ENCODE results near the gene KCNC4. TPM values are rescaled to one million over a fixed set of nuclear protein-coding genes. Genes with fewer than 3 reads are reported as not detected.

The KCNC4 gene
- total and polyA plus RNA-seq, 8 donors, result 1.1 to 16.5 (median 3.0) TPM

GRCh38 chr1:110211496-110212168 is 1.5 kb downstream of the KCNC4 start:
- Histone ChIP-seq H3K36me3 (peaks cover 0 to 4% (median 0%) of the 10 kb centered on the region in 4 donors), H3K27ac (peak overlapping the region in 3 of 5 donors; percentile 90 to 91 (median 91)), H3K27me3 (peaks cover 0 to 12% (median 10%) of the 10 kb centered on the region in 3 donors), H3K4me3 (peak overlapping the region; percentile 83 to 89 (median 84)), H3K9me3 (no peaks in the 10 kb centered on the region), H3K4me1 (peaks cover 44 to 66% (median 61%) of the 10 kb centered on the region in 4 donors)
- DNase-seq, result peak in 1 of 2 donors; percentile 74
- intact Hi-C loops (cut with DNase I; ENCODE audit: low total_unique reads), result no loop called here
- 5 to 29% (median 14%) methylated on average over 35 to 81 of the region's 81 CpGs for WGBS, 5 donors
- TF ChIP-seq, protein P1, sequence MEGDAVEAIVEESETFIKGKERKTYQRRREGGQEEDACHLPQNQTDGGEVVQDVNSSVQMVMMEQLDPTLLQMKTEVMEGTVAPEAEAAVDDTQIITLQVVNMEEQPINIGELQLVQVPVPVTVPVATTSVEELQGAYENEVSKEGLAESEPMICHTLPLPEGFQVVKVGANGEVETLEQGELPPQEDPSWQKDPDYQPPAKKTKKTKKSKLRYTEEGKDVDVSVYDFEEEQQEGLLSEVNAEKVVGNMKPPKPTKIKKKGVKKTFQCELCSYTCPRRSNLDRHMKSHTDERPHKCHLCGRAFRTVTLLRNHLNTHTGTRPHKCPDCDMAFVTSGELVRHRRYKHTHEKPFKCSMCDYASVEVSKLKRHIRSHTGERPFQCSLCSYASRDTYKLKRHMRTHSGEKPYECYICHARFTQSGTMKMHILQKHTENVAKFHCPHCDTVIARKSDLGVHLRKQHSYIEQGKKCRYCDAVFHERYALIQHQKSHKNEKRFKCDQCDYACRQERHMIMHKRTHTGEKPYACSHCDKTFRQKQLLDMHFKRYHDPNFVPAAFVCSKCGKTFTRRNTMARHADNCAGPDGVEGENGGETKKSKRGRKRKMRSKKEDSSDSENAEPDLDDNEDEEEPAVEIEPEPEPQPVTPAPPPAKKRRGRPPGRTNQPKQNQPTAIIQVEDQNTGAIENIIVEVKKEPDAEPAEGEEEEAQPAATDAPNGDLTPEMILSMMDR (IDR thresholded peaks at IDR 0.05), result no peak
- TF ChIP-seq POLR2A (IDR thresholded peaks at IDR 0.05) (no peak), EP300 (IDR thresholded peaks at IDR 0.05) (no peak), POLR2AphosphoS5 (IDR thresholded peaks at IDR 0.05) (no peak)

DNA sequence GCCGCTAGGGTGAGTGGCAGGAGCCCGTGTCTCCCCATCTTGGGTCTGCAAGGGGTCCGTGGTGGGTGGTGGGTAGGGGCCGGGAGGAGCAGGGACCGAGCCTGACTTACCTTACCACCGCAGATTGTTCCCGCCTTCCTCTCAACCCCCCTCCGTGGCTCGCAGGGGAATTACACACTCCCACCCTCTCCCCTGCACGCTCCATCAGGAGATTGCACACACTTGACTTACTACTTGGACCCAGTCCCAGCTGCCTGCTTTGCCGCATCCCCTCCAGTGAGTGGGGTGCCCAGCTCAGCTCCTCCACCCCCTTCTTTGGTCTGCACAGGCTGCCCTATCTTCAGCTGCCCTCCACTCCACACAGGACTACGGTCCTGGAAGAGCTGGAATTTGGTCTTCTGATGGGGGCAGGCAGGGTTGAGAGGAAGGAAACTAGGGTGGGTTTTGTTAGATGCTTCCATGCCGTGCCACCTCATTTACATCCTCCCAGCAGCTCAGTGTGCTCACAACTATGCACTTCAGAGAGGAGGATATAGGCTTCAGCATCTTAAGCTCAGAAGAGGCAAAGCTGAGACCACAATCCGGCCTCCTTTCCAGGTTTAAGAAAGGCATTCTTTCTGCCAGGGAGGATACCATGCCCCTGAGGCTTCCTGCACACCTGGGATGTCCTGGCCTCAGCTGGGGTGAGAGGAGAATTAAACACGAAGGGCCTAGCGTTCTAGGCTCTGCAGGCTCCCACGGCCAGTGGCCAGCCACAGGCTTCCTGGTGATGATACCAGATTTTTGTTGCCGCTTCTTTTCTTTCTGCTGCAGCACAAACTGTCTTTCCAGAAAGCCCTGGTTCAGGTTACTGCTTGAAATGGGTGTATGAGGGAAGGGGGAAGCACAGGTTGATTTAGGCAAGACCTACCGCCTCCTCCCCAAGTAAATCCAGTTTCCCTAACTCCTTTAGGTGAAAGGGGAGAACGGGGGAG is 2.3 kb downstream of the KCNC4 start:
- H3K9me3 ChIP-seq, result no peaks in the 10 kb centered on the region
- intact Hi-C loops (cut with DNase I; ENCODE audit: low total_unique reads), result no loop called here
- peak in 1 of 2 donors; percentile 58 for DNase-seq
- H3K27me3 ChIP-seq, result peaks cover 0 to 12% (median 10%) of the 10 kb centered on the region in 3 donors
- peak overlapping the region in 3 of 5 donors; percentile 11 to 91 (median 90) for H3K27ac ChIP-seq
- H3K4me3 ChIP-seq, result peak overlapping the region; percentile 83 to 89 (median 84)
- TF ChIP-seq POLR2AphosphoS5 (IDR thresholded peaks at IDR 0.05) (no peak), EP300 (IDR thresholded peaks at IDR 0.05) (no peak), POLR2A (IDR thresholded peaks at IDR 0.05) (no peak)
- TF ChIP-seq, protein P1 (IDR thresholded peaks at IDR 0.05), result no peak
- H3K36me3 ChIP-seq, result peaks cover 0 to 9% (median 0%) of the 10 kb centered on the region in 4 donors
- WGBS, 5 donors, result 57 to 68% (median 65%) methylated on average over 14 to 20 of the region's 20 CpGs
- peaks cover 44 to 66% (median 61%) of the 10 kb centered on the region in 4 donors for H3K4me1 ChIP-seq

DNA sequence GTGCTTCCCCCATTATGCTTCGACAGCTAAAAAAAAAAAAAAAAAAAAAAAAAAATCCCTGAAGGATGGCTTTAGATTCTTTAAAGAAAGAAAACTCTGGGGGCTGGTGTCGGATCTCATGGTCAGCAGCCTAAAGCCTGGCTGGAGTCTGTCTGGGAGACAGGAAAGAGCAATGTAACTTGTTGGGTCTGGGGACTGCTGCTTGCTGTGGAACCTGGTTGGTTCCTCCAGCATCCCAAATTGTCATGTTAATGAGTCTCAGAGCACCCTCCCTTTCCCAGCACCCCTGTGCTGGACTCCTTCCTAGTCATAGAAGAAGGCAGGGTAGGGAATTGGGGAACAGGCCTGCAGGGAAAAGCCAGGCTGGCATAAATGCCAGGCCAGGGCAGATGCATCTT is 3.0 kb downstream of the KCNC4 start:
- Histone ChIP-seq H3K9me3 (no peaks in the 10 kb centered on the region), H3K27me3 (peaks cover 0 to 12% (median 10%) of the 10 kb centered on the region in 3 donors), H3K27ac (peak overlapping the region in 2 of 5 donors; percentile 2 to 35), H3K4me3 (no peak overlapping the region), H3K4me1 (peaks cover 44 to 66% (median 61%) of the 10 kb centered on the region in 4 donors), H3K36me3 (peaks cover 0 to 9% (median 0%) of the 10 kb centered on the region in 4 donors)
- intact Hi-C loops (cut with DNase I; ENCODE audit: low total_unique reads), result no loop called here
- 56 to 80% (median 75%) methylated on average over 2 of the region's 2 CpGs for WGBS, 5 donors
- TF ChIP-seq EP300 (IDR thresholded peaks at IDR 0.05), result no peak
- TF ChIP-seq, protein P1 (IDR thresholded peaks at IDR 0.05), result no peak
- TF ChIP-seq POLR2AphosphoS5 (IDR thresholded peaks at IDR 0.05), result no peak
- no peak for DNase-seq

All from stomach (tissue), 9 donors.